DMS53 treated with DMSO at 0.1 percent for 48 hours (cell line): ENCODE measurements around the gene NEDD4.
"Not testable (repeated sequence)": the region's sequence is repeated elsewhere in the genome, so short reads cannot be mapped to it uniquely, and the experiment has no call there.

Experiments
- DNase-seq: peaks from one replicate; lab custom pipeline; 2025; ENCODE audit not compliant: unreplicated experiment; lab: John Stamatoyannopoulos, UW

Gene NEDD4

DNA sequence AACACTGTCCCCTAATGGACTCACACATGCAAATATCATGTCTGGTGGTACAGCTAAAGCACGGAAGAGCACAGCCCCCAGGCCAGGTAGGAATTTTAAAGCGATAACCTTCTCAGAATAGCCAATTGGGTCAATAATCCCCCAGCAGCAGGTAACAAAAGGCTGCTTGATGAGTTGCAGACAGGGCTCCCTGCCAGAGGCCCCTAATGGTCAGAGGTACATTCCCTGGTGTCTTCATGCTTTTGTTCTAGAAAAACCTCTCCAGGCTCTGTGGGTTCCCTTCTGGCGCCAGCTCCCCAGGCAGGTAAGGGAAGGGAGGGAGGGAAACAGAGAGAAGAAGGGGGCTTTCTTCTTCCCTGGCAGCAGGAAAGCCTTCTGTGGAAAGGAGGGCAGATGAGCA is 207.1 kb downstream of the NEDD4 start:
- DNase-seq = no peak

- not testable (repeated sequence) for DNase-seq
Measured at GRCh38 chr15:55785593-55785992, 207.8 kb downstream of the NEDD4 start.

- DNase-seq = no peak
Measured at GRCh38 chr15:55784286-55784685, 209.1 kb downstream of the NEDD4 start.

- no peak for DNase-seq
Measured at GRCh38 chr15:55782901-55783300, 210.5 kb downstream of the NEDD4 start.

GRCh38 chr15:55780292-55780691 is 213.1 kb downstream of the NEDD4 start:
- DNase-seq = no peak

DNA sequence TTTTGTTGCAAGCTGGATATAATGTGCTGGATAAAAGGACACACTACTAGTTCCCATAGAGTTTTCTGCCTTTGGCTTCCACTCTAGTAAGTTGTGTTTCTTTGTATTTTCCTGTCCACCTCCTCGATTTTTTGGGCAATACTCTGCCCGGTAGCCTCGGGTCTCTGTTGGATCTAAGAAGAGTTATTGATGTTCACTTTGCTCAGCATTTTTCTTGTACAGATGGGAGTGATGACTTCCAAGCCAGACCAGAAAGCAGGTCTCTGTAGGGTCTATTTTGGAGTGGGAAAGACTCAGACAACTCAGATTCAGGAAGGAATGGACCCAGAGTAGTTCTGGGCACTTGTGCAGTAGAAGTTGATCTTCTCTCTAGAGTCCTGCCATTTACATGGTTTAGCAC is 214.5 kb downstream of the NEDD4 start:
- DNase-seq = no peak
